Fibroblast of skin of back (primary cell): ENCODE results near the gene TSPO.

Experiments
- DNase-seq: peaks from one replicate; pipeline ENCODE4 v3.0.0-alpha.2; 2013

TSPO gene

DNA sequence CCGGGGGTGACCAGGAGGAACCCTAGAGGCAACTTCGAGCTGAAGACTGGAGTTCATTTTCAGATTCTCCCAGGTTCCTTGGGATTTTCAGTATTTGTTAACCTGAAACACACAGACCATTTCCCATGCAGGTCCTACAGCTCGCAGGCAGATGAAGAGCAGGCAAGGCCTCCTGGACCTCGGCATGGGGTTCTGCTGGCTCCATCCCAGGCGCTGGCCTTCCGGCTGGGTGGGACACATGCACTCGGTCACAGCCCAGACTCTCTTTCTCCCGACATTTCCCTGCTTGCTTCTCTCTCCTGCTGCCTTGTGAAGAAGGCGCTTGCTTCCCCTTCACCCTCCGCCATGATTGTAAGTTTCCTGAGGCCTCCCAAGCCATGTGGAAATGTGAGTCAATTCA, 51.0 kb downstream of the TSPO start:
- no peak for DNase-seq

DNA sequence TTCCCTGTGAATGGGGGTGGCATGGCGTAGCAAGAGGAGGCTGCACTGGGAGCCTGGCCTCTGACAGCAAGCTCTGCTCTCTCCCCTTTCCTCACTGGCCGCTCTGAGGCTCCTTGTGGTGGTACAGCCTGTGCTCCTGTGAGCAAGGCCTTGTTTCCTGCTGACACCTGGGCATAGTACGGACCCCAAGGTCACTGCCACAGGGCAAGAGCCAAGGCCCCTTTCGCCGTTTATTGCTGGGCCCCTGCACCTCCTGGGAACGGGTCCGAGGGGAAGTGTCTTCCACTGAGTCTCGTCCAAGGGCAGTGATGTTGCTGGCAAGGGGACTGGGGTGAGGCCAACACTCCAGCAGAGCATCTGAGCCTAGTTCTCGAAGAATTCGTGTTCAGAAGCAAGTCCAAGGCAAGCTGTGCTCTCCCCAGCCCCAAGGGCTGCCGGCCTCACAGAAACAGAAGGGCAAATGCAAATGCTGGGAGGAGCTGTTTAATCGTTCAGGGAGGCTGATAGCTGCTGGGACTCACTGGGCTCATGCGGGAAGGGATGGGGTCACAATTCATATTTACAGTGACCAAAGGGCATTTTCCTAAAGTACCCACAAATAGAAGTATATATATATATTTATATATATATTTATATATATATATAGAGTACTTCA, 51.5 kb downstream of the TSPO start:
- DNase-seq = no peak

DNA sequence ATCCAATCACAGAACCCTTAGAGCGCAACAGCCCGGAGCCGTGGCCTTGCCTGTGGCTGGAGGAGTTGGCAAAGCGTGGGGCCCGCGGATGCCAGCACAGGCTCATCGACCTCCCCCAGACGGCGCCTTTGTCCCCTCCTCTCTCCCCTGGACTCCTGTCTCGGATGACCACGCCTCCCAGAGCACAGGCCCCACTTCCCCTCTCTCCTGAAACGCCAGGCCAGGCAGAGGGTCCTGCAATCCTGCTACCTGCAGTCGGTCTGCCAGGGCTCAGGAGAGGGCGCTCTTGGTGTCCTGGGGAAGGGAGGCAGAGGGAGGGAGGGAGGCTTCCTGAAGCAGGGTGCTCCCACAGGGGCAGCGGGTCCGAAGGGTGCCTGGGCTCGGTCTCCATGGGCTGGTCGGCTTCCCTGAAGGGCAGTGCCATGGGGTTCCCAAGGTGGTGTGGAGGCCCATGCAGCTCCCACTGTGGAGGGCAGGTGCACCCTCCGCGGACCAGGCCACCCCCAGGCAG, 52.2 kb downstream of the TSPO start:
- no peak for DNase-seq

DNA sequence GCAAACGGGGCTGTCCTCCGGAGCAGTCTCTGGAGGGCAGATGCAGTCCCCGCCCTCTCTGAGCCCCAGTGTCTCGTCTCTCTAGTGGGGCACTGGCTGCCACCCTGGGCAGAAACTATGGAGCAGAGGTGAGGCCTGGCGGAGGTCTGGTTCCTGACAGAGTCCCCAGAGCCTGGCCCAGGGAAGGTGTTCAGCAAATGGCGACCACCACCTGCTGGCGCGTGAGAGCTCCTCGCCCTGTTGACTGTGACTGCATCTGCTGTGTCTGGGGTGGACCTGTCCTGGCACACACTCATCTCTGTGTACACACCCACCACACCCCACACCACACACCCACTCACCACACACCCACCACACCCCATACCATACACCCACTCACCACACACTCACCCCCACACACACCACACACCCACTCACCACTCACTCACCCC, 53.9 kb downstream of the TSPO start:
- no peak for DNase-seq

DNA sequence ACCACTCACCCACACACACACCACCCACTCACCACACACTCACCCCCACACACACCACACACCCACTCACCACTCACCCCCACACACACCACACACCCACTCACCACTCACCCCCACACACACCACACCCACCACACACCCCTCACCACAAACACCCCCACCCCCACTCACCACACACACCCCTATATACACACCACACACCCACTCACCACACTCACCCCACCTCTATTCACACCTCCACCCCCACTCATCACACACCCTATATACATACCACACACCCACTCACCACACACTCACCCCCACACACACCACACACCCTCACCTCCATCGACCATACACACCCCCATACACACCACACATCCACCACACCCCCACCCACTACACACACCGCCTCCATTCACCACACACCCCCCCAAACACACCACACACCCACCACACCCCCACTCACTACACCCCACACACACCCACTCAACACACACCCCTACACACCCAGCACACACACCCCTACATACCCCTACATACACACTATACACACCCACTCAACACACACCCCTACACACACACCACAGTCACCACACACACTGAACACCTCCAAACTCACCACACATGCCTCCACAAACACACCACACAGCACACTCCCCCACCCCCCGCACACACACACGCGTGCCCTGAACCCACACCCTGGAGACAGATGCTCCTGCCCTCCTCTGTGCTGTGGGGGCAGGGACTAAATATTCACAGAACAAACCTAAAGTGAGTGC, 54.6 kb downstream of the TSPO start:
- no peak for DNase-seq

DNA sequence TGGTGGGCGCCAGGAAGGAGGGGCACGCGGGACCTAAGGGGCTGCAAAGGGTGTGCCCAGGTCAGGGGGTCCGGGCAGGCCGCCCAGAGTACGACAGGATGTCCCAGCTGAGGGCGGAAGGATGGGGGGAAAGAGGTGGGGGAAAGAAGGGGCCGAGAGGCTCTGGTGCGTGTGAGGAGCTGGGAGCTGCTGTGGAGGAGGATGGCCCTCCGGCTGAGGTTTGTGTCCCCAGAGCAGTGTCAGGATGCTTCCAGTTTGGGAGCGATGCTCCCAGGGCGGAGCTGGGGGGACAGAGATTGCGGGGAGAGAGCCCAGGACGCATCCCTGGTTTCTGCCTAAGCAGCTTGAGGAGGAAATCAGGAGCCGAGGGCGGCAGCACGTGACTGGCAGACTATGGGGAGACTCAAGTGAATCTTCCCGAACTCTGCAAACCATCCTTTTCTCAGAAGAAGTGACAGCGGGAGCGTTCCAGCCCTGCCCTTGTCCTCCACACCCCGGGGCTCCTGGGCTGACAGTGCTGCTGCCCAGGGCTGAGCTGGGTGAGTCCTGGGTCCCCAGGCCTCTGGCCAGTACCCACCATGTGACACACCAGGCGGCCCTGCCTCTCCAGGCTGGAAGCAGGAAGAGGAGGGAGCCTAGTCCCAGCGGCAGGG, 55.3 kb downstream of the TSPO start:
- DNase-seq = no peak

DNA sequence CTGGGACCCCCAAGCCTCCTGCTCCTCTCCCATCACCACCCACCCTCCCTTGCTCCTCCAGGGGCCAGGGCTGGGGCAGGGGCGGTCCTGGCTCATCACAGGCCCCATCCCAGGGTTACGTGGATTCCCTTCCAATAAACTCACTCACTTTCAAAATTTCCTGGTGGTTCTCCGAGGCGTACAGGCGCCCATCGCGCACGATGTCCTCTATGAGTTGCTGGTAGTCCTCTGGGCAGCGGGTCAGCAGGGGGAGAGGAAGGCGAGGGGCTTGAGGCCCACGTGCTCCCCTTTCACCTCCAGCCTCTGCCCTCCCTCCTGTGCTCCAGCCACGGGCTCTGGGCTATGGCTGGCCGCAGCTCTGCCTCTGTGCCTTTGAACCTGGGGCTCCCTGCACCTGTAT, 56.0 kb downstream of the TSPO start:
- no peak for DNase-seq

DNA sequence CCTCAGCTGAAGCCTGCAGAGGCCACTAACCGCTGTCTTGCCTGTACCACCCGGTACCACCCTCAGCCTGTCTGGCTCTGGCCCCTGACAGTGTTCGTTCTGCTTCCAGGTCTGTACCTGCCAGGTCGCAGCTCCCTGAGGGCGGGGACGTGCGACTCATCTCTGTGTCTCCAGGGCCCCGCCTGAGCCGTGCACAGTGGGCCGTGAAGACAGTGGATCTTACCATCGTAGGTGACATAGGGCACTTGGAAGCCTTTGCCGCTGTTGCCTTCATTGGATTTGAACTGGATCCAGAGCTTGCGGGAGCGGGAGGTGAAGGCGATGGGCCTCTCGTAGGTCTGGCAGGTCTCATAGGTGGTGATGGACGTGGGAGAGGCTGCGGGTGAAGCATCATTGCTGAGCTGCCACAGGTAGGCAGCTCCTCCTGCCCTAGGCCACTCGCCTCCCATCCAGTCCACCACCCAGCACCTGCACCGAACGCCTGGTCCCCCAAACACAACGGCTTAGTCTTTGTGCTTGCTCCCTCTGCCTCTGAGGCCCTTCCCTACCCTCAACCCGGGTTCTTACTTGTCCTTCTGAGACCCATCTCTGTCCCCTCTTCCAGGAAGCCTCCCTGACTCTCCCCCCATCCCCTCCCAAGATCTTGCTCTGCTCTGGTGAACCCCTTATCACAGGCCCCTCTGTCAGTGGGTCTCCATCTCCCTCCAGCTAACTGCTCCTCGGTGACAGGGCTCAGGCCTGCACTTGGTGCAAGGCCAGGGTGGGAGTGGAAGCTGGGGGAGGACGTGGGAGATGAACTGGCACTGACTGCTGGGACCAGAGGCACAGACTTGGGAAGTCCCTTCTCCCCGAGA, 56.7 kb downstream of the TSPO start:
- no peak for DNase-seq

DNA sequence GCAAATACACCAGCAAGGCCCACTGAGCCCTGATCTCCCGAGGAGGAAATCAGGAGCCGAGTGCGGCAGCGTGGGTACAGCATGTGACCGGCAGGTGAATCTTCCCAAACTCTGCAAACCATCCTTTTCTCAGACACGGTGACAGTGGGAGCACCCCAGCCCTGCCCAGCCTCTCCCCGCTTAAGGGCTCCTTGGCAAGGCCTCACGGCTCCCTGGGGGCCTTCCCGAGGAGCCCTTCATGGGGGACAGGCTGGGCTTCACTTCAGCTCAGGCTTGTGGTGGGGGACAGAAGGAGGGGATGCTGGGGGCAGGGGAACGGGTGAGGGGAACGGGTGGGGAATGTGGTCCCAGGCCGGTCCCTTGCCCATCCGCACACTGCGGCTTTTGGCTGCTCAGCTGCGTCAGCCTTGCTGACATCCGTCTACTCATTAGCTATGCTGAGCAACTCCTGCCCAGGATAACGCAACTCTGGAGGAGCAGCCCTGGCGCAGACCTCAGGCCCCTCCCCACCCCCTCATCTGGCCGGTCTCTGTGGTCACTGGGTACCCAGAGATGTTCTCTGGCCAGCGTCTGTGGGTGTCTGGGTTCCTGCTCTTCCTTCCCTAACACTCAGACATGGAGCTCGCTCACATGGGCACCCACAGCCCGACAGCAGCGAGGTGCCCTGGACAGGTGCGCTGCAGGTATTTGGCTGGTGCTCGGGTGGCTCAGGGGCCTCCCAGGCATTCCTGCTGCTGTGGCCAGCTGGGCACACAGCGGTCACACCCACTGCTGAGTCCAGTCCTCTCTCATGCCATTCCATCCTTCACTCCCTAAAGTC, 57.6 kb downstream of the TSPO start:
- DNase-seq = no peak

DNA sequence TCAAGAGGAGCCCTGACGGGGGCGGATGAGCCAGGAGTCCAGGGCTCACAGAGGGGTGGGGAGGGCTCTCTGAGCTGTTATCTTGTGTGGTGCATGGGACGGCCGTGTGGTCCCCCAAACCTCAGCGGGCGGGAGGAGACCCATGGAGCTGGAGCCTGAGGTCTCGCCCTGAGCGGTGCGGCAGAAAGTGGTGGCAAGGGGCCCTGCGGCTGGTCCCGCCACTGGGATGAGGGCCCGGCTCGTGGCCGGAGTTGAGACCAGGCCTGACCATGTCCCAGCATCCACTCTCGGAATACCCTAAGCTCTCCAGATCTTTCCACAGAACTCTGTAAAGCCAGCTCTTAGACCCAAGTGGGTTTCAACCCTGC, 58.1 kb downstream of the TSPO start:
- DNase-seq = no peak

DNA sequence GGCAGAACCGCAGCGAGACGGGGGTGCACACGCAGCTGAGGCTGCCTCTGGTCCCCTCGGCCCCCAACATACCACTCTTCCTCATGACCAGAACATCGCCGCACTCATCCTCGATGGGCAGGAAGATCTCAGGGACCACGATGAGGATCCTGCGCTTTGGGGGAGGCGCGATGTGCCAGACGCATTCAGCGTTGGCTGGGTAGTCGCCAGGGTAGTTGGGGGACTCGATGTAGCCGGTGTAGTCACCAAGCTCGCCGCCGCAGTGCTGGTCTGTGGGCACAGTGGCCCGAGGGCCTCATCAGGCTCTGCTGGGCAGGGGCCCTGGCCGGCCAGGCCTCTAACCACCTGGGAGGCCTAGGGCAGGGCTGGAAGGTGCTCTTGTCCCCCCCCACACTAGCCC, 58.6 kb downstream of the TSPO start:
- DNase-seq = no peak

DNA sequence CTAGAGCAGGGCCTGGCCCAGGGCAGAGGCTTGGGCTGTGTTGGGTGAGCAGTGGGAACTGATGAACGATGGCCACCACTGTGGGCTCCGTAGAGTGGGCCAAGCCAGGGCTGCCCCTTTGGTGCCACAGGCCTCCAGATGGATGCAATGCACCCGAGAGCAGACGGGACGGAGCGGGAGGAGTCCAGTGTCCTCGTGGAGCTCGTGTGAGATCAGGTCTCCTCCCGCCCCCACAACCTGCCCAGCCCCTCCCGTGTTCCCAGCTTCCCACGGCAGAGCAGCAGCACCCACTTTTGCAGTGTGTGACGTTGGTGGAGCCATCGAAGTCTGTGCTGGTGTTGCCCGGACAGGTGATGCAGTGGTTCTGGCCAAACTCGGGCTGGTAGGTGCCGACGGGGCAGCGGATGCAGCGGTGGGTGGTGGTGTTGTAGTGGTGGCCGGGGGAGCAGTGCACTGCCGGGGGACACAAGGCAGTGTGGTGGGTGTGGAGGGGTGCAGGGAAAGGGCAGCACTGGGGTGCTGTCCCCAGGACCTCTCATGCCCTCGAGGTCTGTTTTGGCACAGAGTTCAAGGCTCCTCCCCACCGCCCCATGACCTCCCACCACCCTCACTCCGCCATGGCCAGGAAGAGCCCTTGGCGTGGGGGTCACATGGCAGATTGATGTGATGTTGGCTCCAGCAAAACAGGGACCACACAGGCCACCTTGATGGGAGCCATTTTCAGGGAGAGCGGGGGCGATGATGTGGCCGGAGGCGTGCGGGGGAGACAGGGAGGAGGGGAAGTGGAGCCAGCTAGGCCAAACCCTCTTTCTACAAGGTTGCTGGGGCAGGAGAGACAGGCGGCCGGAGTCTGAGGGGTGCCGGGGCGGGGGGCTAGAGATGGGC, 59.5 kb downstream of the TSPO start:
- DNase-seq = no peak

DNA sequence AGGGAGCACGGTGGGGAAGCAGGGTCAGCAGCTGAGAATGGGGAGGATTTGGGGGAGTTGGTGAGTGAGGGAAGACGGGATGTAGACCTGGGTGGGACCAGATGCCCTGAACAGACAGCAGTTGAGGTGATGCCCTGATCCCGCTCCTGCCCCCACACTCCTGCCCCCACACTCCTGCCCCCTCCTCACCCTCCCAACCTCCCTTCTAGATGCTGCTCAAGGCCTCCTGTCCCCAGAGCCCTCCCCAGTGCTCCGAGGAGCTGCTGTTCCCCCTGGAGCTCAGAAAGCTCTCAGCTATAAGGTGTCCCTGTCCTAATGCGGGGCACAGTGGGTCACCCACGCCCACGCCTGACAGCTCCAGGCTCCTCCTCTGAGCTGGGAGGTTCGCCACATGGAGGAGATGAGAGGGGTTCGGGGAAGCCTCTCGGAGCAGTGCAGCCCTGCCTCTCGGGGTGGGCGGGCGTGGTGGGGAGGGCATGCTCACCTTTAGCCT, 60.6 kb downstream of the TSPO start:
- DNase-seq = no peak

DNA sequence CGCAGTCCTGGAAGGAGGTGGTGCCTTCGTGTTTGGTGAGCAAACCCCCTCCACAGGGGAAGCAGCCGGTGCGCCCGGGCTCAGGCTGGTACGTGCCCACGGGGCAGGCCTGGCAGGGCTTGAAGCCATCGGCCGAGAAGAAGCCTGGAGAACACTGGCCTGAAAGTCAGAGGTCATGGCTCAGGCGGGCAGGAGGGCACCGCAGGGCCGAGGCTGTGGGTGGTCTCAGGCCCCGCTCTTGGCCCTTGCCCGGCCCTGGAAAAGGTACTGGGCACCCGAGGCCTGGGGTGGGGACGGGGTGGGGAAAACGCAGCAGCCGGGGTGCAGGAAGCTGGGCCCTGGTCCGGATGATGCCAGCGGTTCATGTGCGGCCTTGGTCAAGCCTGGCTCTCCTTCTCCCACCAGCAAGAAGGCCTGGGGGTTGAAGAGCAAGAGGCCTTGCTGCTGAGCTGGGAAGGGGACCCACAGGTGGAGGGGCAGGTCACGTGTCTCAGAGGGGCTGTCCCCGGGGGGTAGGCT, 61.1 kb downstream of the TSPO start:
- no peak for DNase-seq
